ENCODE results near the gene JKAMP.
A peak's percentile ranks its signal among the peaks of the same experiment; 100 is the strongest.

JKAMP gene

DNA sequence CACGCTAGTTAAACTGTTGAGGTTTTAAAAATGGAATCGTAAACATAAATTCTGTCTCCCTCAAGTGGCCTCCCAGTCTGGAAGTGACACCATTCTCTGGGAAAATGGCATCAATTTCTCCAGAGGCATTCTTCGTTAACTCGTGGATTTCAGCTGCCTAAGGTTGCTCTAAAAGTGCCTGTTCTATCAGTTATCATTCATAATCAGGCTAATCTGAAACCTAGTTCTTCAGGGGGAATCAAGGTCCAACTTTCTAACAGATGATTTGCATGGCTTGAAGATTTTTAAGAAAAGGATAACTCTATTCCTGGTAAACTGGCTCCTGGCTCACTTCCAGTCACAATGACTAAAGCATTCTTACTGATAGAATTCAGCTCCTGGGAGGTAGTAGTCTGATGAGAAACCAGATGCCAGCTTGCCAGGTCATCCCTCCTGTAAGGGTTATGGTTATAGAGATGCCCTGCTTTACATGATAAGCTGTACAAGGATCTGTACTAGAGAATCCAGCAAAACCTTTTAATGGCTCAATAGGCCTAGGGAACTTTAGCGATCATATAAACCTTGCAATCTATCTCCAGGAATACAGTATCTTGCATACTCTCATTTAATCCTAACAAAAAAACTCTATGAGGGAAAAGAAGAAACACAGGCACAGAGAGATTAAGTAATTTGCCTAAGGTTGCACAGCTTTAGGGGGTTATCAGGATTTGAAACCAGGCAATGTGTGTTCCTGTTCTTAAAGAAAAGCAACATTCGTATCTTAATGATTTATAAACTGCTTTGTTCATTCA lies 1.6 kb upstream of the JKAMP start:
- Histone ChIP-seq H3K36me3 (ENCODE audit: insufficient read depth, low read length) (peaks cover 8% of the 10 kb centered on the region), H2AFZ (ENCODE audit: low read length) (no peak overlapping the region), H3K9me2 (ENCODE audit: low read depth, low read length) (no peaks in the 10 kb centered on the region), H3K27me3 (ENCODE audit: insufficient read depth, low read length) (no peaks in the 10 kb centered on the region), H3F3A (ENCODE audit: insufficient read depth, low read length) (no peaks in the 10 kb centered on the region), H3K4me3 (ENCODE audit: low read depth, low read length, poor library complexity, severe bottlenecking) (peak overlapping the region; percentile 70), H3K4me1 (ENCODE audit: insufficient read depth, low read length, severe bottlenecking) (peaks cover 49% of the 10 kb centered on the region), H3K27ac (ENCODE audit: low read depth, low read length, poor library complexity, severe bottlenecking) (no peak overlapping the region), H3K4me2 (ENCODE audit: low read length) (peak overlapping the region; percentile 96), H4K20me1 (ENCODE audit: insufficient read depth, low read length) (no peaks in the 10 kb centered on the region), H3K9me3 (ENCODE audit: low read length) (no peaks in the 10 kb centered on the region), H3K9ac (ENCODE audit: low read length) (peak overlapping the region; percentile 82), H3K79me2 (ENCODE audit: insufficient read depth, low read length) (peaks cover 11% of the 10 kb centered on the region)
- TF ChIP-seq EZH2 (IDR thresholded peaks at IDR 0.05; ENCODE audit: borderline replicate concordance, low read length) (no peak), CTCF (IDR thresholded peaks at IDR 0.05; ENCODE audit: low read length) (no peak)

- Histone ChIP-seq H3K27me3 (ENCODE audit: insufficient read depth, low read length) (no peaks in the 10 kb centered on the region), H3K4me2 (ENCODE audit: low read length) (peak overlapping the region; percentile 96), H3K9ac (ENCODE audit: low read length) (peak overlapping the region; percentile 82), H3K79me2 (ENCODE audit: insufficient read depth, low read length) (peaks cover 11% of the 10 kb centered on the region), H2AFZ (ENCODE audit: low read length) (no peak overlapping the region), H3K36me3 (ENCODE audit: insufficient read depth, low read length) (peaks cover 14% of the 10 kb centered on the region), H3K9me3 (ENCODE audit: low read length) (no peaks in the 10 kb centered on the region), H3F3A (ENCODE audit: insufficient read depth, low read length) (no peaks in the 10 kb centered on the region), H3K4me3 (ENCODE audit: low read depth, low read length, poor library complexity, severe bottlenecking) (peak overlapping the region; percentile 70), H4K20me1 (ENCODE audit: insufficient read depth, low read length) (no peaks in the 10 kb centered on the region), H3K9me2 (ENCODE audit: low read depth, low read length) (no peaks in the 10 kb centered on the region), H3K27ac (ENCODE audit: low read depth, low read length, poor library complexity, severe bottlenecking) (no peak overlapping the region), H3K4me1 (ENCODE audit: insufficient read depth, low read length, severe bottlenecking) (peaks cover 49% of the 10 kb centered on the region)
- no peak for TF ChIP-seq EZH2 (IDR thresholded peaks at IDR 0.05; ENCODE audit: borderline replicate concordance, low read length)
- no peak for TF ChIP-seq CTCF (IDR thresholded peaks at IDR 0.05; ENCODE audit: low read length)
Observed at GRCh38 chr14:59483363-59483762, 954 bp upstream of the JKAMP start.

GRCh38 chr14:59484639-59485175 lies 390 bp downstream of the JKAMP start:
- Histone ChIP-seq H3F3A (ENCODE audit: insufficient read depth, low read length) (no peaks in the 10 kb centered on the region), H2AFZ (ENCODE audit: low read length) (peak overlapping the region; percentile 32; the same call in 1 of the 2 replicates), H3K9ac (ENCODE audit: low read length) (peak overlapping the region; percentile 82), H3K4me1 (ENCODE audit: insufficient read depth, low read length, severe bottlenecking) (peaks cover 49% of the 10 kb centered on the region), H3K79me2 (ENCODE audit: insufficient read depth, low read length) (peaks cover 11% of the 10 kb centered on the region), H3K4me3 (ENCODE audit: low read depth, low read length, poor library complexity, severe bottlenecking) (peak overlapping the region; percentile 70), H3K36me3 (ENCODE audit: insufficient read depth, low read length) (peaks cover 24% of the 10 kb centered on the region), H3K9me2 (ENCODE audit: low read depth, low read length) (no peaks in the 10 kb centered on the region), H3K9me3 (ENCODE audit: low read length) (no peaks in the 10 kb centered on the region), H4K20me1 (ENCODE audit: insufficient read depth, low read length) (no peaks in the 10 kb centered on the region), H3K27me3 (ENCODE audit: insufficient read depth, low read length) (no peaks in the 10 kb centered on the region), H3K4me2 (ENCODE audit: low read length) (peak overlapping the region; percentile 96), H3K27ac (ENCODE audit: low read depth, low read length, poor library complexity, severe bottlenecking) (peak overlapping the region; percentile 46)
- no peak for TF ChIP-seq CTCF (IDR thresholded peaks at IDR 0.05; ENCODE audit: low read length)
- no peak for TF ChIP-seq EZH2 (IDR thresholded peaks at IDR 0.05; ENCODE audit: borderline replicate concordance, low read length)

All from OCI-LY1 (cell line).